Progenitor cell of endocrine pancreas (in vitro differentiated cells): ENCODE results near the gene C11orf42. TPM values are rescaled to one million over a fixed set of nuclear protein-coding genes. Genes with fewer than 3 reads are reported as not detected.

Experiments
- DNase-seq: peaks from one replicate; pipeline ENCODE4 v3.0.0; 2021; ENCODE audit warnings: low spot score; ENCODE audit not compliant: unreplicated experiment
- H3K27ac Mint-ChIP-seq: 2 replicates; pipeline ENCODE4 v1.8.0; 2021; ENCODE audit warnings: mild to moderate bottlenecking, moderate library complexity, mixed read lengths
- H3K27me3 Mint-ChIP-seq: 2 replicates; pipeline ENCODE4 v1.8.0; 2021; ENCODE audit warnings: mixed read lengths
- H3K36me3 Mint-ChIP-seq: 2 replicates; pipeline ENCODE4 v1.8.0; 2022; ENCODE audit warnings: mixed read lengths; ENCODE audit not compliant: insufficient read depth
- H3K4me1 Mint-ChIP-seq: 2 replicates; pipeline ENCODE4 v1.8.0; 2021; ENCODE audit warnings: low read depth, mixed read lengths
- H3K4me3 Mint-ChIP-seq: 2 replicates; pipeline ENCODE4 v1.8.0; 2021; ENCODE audit warnings: low read depth, mild to moderate bottlenecking, moderate library complexity, mixed read lengths
- H3K9me3 Mint-ChIP-seq: 2 replicates; pipeline ENCODE4 v1.8.0; 2021; ENCODE audit warnings: low read depth, mixed read lengths
- total RNA-seq: library from RNA; stranded (reverse); gene quantifications from 2 replicates; pipeline ENCODE4 v1.2.1, GENCODE V29; 2021
- TF ChIP-seq, protein P1 (sequence below): fragments of 200-600 bp; sonication (generic); IDR thresholded peaks from one replicate; pipeline ENCODE4 v1.5.0; 2021; ENCODE audit warnings: antibody characterized with exemption, mild to moderate bottlenecking; ENCODE audit not compliant: unreplicated experiment

Gene C11orf42
- total RNA-seq, 1 donor from 2014 or later, result not detected

DNA sequence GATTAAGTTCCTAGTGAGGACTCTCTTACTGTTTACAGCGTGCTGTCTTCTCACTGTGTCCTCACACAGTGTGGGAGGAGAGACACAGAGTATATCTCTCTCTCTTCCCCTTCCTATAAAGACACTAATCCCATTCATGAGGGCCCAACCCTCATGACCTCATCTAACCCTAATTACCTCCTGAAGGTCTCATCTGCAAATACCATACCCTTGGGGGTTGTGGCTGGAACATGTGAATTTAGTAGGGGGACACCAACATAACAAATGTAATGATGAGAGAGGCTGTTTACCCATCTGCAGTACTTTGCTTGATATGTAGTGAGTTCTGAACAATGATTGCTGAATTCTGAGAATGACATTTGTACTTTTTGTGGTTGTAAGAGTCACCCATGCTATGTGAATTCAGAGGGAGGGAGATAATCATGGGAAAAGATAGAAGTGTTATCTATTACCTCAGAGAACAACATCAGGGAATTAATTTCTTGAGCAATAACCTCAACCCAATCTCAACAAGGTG is 11.2 kb upstream of the C11orf42 start:
- Mint-ChIP-seq H3K4me1 (no peaks in the 10 kb centered on the region), H3K27ac (no peak overlapping the region), H3K4me3 (no peak overlapping the region), H3K9me3 (no peaks in the 10 kb centered on the region), H3K36me3 (no peaks in the 10 kb centered on the region), H3K27me3 (no peaks in the 10 kb centered on the region)
- DNase-seq, result no peak
- TF ChIP-seq, protein P1, sequence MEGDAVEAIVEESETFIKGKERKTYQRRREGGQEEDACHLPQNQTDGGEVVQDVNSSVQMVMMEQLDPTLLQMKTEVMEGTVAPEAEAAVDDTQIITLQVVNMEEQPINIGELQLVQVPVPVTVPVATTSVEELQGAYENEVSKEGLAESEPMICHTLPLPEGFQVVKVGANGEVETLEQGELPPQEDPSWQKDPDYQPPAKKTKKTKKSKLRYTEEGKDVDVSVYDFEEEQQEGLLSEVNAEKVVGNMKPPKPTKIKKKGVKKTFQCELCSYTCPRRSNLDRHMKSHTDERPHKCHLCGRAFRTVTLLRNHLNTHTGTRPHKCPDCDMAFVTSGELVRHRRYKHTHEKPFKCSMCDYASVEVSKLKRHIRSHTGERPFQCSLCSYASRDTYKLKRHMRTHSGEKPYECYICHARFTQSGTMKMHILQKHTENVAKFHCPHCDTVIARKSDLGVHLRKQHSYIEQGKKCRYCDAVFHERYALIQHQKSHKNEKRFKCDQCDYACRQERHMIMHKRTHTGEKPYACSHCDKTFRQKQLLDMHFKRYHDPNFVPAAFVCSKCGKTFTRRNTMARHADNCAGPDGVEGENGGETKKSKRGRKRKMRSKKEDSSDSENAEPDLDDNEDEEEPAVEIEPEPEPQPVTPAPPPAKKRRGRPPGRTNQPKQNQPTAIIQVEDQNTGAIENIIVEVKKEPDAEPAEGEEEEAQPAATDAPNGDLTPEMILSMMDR, result no peak

DNA sequence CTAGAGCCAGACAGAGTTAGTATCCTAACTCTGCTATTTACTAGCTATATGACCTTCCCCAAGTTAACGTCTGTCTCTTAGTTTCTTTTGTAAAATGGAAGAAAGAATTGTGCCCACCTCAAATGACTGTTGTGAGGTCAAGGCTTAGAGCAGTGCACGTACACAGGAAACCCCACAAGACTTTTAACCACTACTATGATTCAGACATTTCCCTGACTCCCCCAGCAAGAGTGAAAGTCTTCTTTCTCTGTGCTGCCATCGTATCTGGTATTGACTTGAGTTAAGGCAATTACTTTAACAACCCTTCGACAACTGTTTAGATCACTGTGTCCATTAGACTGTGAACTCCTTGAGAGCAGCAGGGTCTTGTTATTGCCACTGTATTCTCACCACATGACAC is 9.0 kb upstream of the C11orf42 start:
- TF ChIP-seq, protein P1, result no peak
- Mint-ChIP-seq H3K9me3 (no peaks in the 10 kb centered on the region), H3K27ac (no peak overlapping the region), H3K4me1 (no peaks in the 10 kb centered on the region), H3K4me3 (no peak overlapping the region), H3K36me3 (no peaks in the 10 kb centered on the region), H3K27me3 (no peaks in the 10 kb centered on the region)
- DNase-seq, result no peak

DNA sequence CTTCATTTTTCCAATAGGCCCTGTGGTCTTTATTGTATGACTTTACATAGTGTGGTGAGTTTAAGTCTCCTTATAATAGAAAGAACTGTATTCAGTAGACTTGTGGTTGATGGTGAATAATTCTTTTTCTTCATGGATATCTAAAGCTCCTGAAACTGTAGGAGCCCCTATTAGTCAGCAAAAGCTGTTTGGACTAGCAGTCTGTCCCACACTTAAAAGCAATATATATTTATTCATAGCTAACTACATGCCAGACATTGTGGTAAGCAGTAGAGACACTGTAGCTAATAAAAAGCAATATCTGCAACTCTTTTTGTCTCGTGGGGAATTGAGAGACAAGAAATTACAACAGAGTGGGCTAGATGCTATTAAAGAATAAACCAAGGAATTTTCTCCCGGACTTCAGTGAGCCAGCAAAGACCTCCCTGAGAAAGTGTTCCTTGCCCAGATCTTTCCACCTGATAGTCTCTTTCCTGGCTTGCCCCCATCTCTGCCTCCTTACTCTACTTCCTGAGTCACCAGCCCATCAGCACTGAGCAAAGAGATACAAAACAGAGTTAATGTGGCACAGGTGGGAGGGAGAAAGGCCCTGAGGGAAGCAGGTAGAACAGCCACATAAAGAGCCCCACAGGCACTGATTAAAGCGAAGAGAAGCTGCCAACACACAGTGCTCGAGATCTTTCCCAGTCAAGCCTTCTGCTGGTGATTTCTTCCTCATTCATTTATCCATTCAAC is 7.7 kb upstream of the C11orf42 start:
- TF ChIP-seq, protein P1, result no peak
- H3K36me3 Mint-ChIP-seq, result no peaks in the 10 kb centered on the region
- no peak overlapping the region for H3K27ac Mint-ChIP-seq
- H3K4me3 Mint-ChIP-seq, result no peak overlapping the region
- H3K27me3 Mint-ChIP-seq, result no peaks in the 10 kb centered on the region
- H3K9me3 Mint-ChIP-seq, result no peaks in the 10 kb centered on the region
- DNase-seq, result no peak
- no peaks in the 10 kb centered on the region for H3K4me1 Mint-ChIP-seq

DNA sequence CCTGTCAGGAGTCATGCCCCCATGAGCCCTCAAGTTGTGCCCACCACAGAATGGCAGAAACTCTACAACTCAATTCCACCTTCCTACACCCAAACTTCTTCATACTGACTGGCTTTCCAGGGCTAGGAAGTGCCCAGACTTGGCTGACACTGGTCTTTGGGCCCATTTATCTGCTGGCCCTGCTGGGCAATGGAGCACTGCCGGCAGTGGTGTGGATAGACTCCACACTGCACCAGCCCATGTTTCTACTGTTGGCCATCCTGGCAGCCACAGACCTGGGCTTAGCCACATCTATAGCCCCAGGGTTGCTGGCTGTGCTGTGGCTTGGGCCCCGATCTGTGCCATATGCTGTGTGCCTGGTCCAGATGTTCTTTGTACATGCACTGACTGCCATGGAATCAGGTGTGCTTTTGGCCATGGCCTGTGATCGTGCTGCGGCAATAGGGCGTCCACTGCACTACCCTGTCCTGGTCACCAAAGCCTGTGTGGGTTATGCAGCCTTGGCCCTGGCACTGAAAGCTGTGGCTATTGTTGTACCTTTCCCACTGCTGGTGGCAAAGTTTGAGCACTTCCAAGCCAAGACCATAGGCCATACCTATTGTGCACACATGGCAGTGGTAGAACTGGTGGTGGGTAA is 6.1 kb upstream of the C11orf42 start, which contains the start of gene OR52W1:
OR52W1 (plus strand) TSS at position 51 of the 637 bp plus-strand sequence; CDS start at position 51, 0 bp downstream.
- Mint-ChIP-seq H3K36me3 (no peaks in the 10 kb centered on the region), H3K27me3 (no peaks in the 10 kb centered on the region), H3K4me1 (no peaks in the 10 kb centered on the region), H3K27ac (no peak within 1 kb of the TSS), H3K4me3 (no peak within 1 kb of the TSS), H3K9me3 (no peaks in the 10 kb centered on the region)
- TF ChIP-seq, protein P1, result no peak
- DNase-seq, result no peak

DNA sequence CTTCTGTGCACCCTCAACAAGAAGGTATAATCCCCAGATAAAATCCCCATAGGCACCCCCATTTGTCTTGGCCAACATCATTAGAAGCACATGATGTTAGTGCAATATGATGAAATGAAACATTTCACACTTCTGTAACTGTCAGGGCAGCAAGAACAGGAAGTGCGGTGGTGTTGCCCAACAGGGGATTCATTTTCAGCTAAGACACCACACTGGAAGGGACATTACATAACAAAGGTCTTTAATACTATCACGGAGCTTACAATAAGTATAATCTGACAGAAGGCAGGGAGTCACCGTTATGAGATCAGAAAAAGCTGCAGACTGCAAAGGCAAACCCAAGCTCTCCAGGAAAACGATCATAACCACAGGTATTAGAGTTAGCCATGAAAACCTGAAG is 4.4 kb upstream of the C11orf42 start:
- TF ChIP-seq, protein P1, result no peak
- DNase-seq, result no peak
- Mint-ChIP-seq H3K36me3 (no peaks in the 10 kb centered on the region), H3K4me3 (no peak overlapping the region), H3K27me3 (no peaks in the 10 kb centered on the region), H3K4me1 (no peaks in the 10 kb centered on the region), H3K27ac (no peak overlapping the region), H3K9me3 (no peaks in the 10 kb centered on the region)
